ENCODE measurements around the gene CCL20. TPM values are rescaled to one million over a fixed set of nuclear protein-coding genes. Genes with fewer than 3 reads are reported as not detected.

CCL20 gene
- polyA plus RNA-seq, 1 experiment: not detected

DNA sequence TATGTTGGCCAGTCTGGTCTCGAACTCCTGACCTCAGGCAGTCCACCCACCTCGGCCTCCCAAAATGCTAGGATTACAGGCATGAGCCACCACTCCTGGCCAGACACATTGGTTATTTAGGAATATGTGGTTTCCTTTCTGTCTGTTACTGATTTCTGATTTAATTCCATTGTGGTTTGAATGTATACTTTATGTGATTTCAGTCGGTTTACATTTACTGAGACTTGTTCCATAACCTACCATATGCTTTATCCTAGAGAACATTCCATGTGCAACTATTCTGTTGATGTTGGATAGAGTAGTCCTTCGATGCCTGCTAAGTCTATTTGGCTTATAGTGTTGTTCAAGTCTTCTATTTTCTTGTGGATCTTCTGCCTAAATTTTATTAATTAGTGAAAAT lies 1.6 kb upstream of the CCL20 start:
- TF ChIP-seq, protein P1, sequence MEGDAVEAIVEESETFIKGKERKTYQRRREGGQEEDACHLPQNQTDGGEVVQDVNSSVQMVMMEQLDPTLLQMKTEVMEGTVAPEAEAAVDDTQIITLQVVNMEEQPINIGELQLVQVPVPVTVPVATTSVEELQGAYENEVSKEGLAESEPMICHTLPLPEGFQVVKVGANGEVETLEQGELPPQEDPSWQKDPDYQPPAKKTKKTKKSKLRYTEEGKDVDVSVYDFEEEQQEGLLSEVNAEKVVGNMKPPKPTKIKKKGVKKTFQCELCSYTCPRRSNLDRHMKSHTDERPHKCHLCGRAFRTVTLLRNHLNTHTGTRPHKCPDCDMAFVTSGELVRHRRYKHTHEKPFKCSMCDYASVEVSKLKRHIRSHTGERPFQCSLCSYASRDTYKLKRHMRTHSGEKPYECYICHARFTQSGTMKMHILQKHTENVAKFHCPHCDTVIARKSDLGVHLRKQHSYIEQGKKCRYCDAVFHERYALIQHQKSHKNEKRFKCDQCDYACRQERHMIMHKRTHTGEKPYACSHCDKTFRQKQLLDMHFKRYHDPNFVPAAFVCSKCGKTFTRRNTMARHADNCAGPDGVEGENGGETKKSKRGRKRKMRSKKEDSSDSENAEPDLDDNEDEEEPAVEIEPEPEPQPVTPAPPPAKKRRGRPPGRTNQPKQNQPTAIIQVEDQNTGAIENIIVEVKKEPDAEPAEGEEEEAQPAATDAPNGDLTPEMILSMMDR (IDR thresholded peaks at IDR 0.05; ENCODE audit: low read depth, low read length): no peak
- H3K9me3 ChIP-seq (ENCODE audit: control insufficient read depth, insufficient read depth, low read length): no peaks in the 10 kb centered on the region
- no peak overlapping the region for H3K27ac ChIP-seq (ENCODE audit: low read depth, low read length)
- peak; percentile 20 for DNase-seq (ENCODE audit: low read depth, low spot score)
- no peaks in the 10 kb centered on the region for H3K27me3 ChIP-seq (ENCODE audit: control insufficient read depth, insufficient read depth, low read length)
- ChIA-PET POLR2A (no interaction called here), CTCF (interaction anchor here (1.0 kb wide), 1 partner anchor 79 kb away, joined by 3 read pairs; no protein-coding TSS in a partner anchor)
- H3K4me3 ChIP-seq (ENCODE audit: low read depth, low read length): no peak overlapping the region

DNA sequence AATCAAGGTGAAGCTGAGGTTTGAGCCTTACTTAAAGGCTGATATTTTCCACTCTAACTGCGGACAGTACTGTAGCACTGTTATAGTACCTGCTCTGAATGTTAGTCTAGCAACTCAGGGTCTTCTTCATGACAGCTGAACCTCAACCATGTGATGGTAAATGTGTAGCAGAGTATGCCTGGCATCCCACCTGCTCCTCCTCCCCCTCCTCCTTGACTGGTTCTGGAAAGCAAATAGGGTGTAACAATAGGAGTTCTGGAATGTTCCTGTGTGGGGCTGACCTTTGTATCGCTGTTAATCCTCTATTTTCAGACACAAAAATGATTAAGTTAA lies 447 bp upstream of the CCL20 start:
- Histone ChIP-seq H3K27me3 (ENCODE audit: control insufficient read depth, insufficient read depth, low read length) (no peaks in the 10 kb centered on the region), H3K4me3 (ENCODE audit: low read depth, low read length) (no peak overlapping the region), H3K9me3 (ENCODE audit: control insufficient read depth, insufficient read depth, low read length) (no peaks in the 10 kb centered on the region), H3K27ac (ENCODE audit: low read depth, low read length) (no peak overlapping the region)
- no peak for DNase-seq (ENCODE audit: low read depth, low spot score)
- TF ChIP-seq, protein P1 (IDR thresholded peaks at IDR 0.05; ENCODE audit: low read depth, low read length): no peak
- CTCF ChIA-PET: no interaction called here
- POLR2A ChIA-PET: no interaction called here

DNA sequence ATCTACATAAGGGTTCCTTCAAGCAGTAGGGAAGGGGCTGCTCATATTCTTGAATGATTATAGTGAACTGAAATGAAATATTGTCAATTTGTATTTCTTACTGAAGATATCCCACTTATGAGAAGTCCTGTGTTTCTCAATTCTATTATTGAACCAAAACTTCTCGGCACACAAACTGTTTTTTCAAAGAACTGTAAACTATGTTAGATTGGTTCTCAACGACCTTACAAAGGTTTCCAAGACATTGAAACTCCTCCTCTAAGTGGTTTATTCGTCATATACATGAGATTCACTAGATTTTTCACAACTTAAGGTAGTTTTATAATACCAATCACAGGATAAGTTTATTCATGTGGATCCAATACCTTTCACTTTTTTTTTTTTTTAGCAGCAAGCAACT lies 1.4 kb downstream of the CCL20 start:
- H3K27me3 ChIP-seq (ENCODE audit: control insufficient read depth, insufficient read depth, low read length): no peaks in the 10 kb centered on the region
- POLR2A ChIA-PET: no interaction called here
- CTCF ChIA-PET: interaction anchor here (0.7 to 0.9 kb wide), 2 partner anchors 46 to 1898 kb away, joined by 3 to 4 read pairs; no protein-coding TSS in a partner anchor
- DNase-seq (ENCODE audit: low read depth, low spot score): no peak
- no peaks in the 10 kb centered on the region for H3K9me3 ChIP-seq (ENCODE audit: control insufficient read depth, insufficient read depth, low read length)
- TF ChIP-seq, protein P1 (IDR thresholded peaks at IDR 0.05; ENCODE audit: low read depth, low read length): no peak
- no peak overlapping the region for H3K27ac ChIP-seq (ENCODE audit: low read depth, low read length)
- H3K4me3 ChIP-seq (ENCODE audit: low read depth, low read length): no peak overlapping the region

DNA sequence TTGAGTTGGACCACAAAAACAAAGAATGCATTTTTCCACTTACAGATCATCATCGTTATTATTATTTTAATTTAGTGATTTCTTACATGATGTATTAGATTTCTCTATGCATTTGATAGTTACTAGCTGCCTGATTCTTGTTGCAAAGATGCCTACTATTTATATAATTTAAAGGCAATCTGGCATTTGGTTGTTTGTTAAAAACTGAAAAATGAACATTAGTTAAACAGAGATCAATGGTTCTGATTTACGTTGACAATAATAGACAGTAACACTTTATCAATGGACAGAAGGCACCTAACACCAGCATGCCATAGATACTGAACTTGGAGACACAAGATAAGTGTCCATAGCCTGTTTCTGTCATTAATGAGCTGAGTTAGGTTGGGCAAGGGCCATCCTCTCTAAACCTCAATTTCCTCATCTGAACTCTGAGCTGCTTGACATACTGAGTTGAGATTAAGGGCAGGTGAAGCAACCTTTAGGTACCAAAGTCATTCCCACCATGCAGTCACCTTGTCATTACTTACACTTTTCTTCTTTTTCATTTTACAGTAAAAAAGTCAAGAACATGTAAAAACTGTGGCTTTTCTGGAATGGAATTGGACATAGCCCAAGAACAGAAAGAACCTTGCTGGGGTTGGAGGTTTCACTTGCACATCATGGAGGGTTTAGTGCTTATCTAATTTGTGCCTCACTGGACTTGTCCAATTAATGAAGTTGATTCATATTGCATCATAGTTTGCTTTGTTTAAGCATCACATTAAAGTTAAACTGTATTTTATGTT lies 3.1 kb downstream of the CCL20 start:
- no peak for DNase-seq (ENCODE audit: low read depth, low spot score)
- TF ChIP-seq, protein P1 (IDR thresholded peaks at IDR 0.05; ENCODE audit: low read depth, low read length): no peak
- H3K9me3 ChIP-seq (ENCODE audit: control insufficient read depth, insufficient read depth, low read length): no peaks in the 10 kb centered on the region
- POLR2A ChIA-PET: interaction anchor here (0.5 kb wide), 1 partner anchor 470 kb away, joined by 3 read pairs; no protein-coding TSS in a partner anchor
- CTCF ChIA-PET: interaction anchor here (0.5 to 1.6 kb wide), 5 partner anchors 11 to 159 kb away, joined by 3 to 6 read pairs (median 4); no protein-coding TSS in a partner anchor
- H3K4me3 ChIP-seq (ENCODE audit: low read depth, low read length): no peak overlapping the region
- no peak overlapping the region for H3K27ac ChIP-seq (ENCODE audit: low read depth, low read length)
- no peaks in the 10 kb centered on the region for H3K27me3 ChIP-seq (ENCODE audit: control insufficient read depth, insufficient read depth, low read length)

DNA sequence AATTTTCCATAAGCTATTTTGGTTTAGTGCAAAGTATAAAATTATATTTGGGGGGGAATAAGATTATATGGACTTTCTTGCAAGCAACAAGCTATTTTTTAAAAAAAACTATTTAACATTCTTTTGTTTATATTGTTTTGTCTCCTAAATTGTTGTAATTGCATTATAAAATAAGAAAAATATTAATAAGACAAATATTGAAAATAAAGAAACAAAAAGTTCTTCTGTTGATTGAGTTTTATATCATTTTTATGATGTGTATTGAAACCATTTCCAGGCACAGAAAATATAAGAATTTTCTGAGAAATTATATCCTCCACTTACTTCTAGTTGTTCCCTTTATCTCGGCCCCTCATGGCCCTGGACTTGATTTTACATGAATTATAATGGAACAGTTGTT lies 3.7 kb downstream of the CCL20 start:
- TF ChIP-seq, protein P1 (IDR thresholded peaks at IDR 0.05; ENCODE audit: low read depth, low read length): no peak
- no peak for DNase-seq (ENCODE audit: low read depth, low spot score)
- H3K9me3 ChIP-seq (ENCODE audit: control insufficient read depth, insufficient read depth, low read length): no peaks in the 10 kb centered on the region
- H3K4me3 ChIP-seq (ENCODE audit: low read depth, low read length): no peak overlapping the region
- no peaks in the 10 kb centered on the region for H3K27me3 ChIP-seq (ENCODE audit: control insufficient read depth, insufficient read depth, low read length)
- ChIA-PET POLR2A (interaction anchor here (0.5 kb wide), 1 partner anchor 471 kb away, joined by 3 read pairs; no protein-coding TSS in a partner anchor), CTCF (interaction anchor here (0.5 to 1.6 kb wide), 5 partner anchors 11 to 159 kb away, joined by 3 to 6 read pairs (median 4); no protein-coding TSS in a partner anchor)
- H3K27ac ChIP-seq (ENCODE audit: low read depth, low read length): no peak overlapping the region

Measured in AG04450 (cell line).